LHCN-M2 (cell line): ENCODE measurements around the gene RNF215. TPM values are rescaled to one million over a fixed set of nuclear protein-coding genes. Genes with fewer than 3 reads are reported as not detected.
A peak's percentile ranks its signal among the peaks of the same experiment; 100 is the strongest.
"Not testable (repeated sequence)": the region's sequence is repeated elsewhere in the genome, so short reads cannot be mapped to it uniquely, and the experiment has no call there.

Experiments
- DNase-seq: peaks from one replicate; pipeline ENCODE4 v3.0.0-alpha.2; 2012; ENCODE audit warnings: low read depth
- total RNA-seq: library from RNA; depleted of rRNA; stranded (reverse); fragments of >200 nt; gene quantifications from 2 replicates; pipeline ENCODE4 v1.2.3, GENCODE V29; 2014

The RNF215 gene
- total RNA-seq, 1 experiment from 2014 or later, result 39.5 TPM

GRCh38 chr22:30365891-30366290, 21.3 kb downstream of the RNF215 start:
- no peak for DNase-seq

- DNase-seq, result no peak
These were observed 24.4 kb downstream of the RNF215 start for GRCh38 chr22:30362651-30363281.

GRCh38 chr22:30361916-30362650, 25.1 kb downstream of the RNF215 start:
- DNase-seq, result no peak

GRCh38 chr22:30358541-30358940, 28.7 kb downstream of the RNF215 start:
- no peak for DNase-seq

DNA sequence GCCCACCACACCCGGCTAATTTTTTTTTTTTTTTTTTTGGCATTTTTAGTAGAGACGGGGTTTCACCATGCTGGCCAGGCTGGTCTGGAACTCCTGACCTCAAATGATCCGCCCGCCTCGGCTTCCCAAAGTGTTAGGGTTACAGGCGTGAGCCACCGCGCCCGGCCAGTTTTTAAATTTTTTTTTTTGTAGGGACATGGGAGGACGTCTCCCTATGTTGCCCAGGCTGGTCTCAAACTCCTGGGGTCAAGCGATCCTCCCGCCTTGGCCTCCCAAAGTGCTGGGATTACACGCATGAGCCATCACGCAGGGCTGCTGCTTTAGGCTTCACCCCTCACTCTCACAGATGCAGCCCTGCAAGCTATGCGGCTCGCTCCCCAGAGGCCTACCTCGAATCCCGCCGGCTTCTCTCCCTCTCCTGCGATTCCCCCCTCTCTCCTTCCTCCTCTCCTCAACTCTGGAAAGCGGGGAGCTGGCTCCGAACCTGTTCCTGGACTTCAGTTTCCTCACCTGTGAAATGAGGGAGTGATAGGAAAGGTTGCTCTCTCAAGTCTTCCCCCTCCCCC, 29.5 kb downstream of the RNF215 start:
- DNase-seq, result no peak

DNA sequence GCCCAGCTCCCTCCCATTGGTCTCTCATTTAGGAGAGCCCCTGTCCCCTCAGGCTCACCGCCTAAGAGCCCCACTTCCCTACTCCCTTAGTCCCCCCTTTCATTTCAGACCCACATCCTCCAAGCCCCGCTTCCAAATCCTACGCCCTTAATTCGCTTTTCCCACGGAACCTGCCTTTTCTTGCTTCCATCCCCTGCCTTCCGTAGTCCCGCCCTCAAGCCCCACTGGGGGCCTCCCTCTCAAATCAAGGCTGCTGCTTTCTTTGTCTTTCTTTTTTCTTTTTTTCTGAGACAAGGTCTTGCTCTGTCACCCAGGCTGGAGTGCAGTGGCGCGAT, 30.0 kb downstream of the RNF215 start:
- DNase-seq, result no peak

DNA sequence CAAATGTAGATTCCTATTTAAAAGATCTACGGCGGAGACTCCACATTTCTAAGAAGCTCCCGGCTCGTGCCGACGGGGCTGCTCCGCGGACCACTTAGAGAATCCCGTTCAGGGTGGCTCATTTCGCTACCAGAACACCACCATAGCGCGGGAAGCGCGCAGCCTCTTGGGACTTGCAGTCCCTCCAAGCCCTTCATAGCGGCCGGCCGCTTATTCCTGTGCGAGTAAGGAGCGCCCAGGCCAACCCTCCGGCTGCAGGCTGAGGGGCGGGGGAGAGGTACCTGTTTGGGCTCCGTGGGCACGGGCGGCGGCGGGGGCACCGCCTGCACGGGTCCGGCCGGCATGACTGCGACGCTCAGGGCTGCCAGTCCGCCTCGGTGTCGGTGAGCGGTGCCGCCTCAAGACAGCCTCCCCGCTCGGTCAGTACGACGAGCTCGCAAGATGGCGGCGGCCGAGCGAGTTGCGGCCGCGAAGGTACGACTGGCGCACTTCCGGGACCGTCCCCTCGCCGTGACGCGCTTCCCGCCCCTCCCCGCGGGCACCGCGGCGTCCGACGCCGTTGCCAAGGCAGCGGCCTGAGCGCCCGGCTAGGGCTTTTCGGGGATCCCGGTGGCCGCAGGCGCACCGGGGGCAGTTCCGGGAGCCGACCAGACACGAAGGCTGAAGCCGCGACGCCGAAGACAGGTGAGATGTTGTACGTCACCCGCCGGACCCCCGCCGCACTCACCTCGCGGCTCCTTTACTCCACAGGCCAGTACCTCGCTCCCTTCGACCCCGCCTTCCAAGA, 30.6 kb downstream of the RNF215 start, which contains the start of the genes CCDC157 and SF3A1:
Gene CCDC157, plus strand, starts transcription at position 559 of the 787 bp plus-strand sequence. CDS start 8,994 bp downstream, outside the sequence.
Gene SF3A1, minus strand, starts transcription at position 446 of the 787 bp plus-strand sequence. Its CDS starts 102 bp downstream, at position 344.
- peak; percentile 89 for DNase-seq

- DNase-seq, result no peak
These were observed 32.6 kb downstream of the RNF215 start for GRCh38 chr22:30354644-30355043.

DNA sequence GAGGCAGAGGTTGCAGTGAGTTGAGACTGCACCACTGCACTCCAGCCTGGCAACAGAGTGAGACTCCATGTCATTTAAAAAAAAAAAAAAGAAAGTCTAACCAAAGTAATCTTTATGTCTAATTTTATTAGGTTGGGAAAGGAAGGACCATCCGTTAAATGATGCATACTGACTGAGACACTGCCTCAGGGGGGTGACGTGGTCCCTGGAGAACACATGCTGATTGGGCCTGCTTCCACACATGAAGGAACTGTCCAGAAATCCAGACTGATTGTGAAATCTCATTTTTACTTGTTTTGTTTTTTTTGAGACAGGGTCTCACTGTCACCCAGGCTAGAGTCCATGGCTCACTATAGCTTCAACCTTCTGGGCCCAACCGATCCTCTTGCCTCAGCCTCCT, 36.0 kb downstream of the RNF215 start:
- no peak for DNase-seq

- no peak for DNase-seq
These were observed 38.4 kb downstream of the RNF215 start for GRCh38 chr22:30348809-30349208.

GRCh38 chr22:30348404-30348803, 38.8 kb downstream of the RNF215 start:
- no peak for DNase-seq

DNA sequence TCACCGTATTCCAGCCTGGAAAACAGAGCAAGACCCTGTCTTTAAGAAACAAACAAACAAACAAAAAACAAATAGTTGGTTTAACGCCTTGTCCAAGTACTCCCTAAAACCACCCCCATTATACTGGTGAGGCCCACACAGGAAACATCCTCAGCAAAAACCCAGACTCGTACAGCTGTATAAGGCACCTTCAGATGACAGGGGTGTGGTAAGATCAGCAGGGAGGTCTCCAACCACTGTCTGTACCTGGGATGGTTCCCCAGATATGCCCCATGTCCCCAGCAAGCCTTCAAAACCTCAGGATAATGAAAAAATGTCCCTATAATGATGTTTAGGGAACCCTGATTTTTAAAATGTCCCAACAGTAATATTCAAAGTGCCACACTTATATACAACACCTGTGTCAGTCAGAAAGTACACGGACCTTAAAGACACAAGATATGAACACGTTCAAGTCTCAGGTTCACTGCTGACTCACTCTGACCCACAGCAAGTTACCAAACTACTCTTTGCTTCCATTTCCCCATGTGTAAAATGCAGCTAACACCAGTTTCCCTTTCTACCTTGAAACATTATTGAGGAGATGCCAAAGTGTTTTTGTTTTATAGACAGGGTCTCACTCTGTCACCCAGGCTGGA, 39.8 kb downstream of the RNF215 start:
- no peak for DNase-seq

- no peak for DNase-seq
These were observed 42.6 kb downstream of the RNF215 start for GRCh38 chr22:30344447-30345200.

- peak; percentile 38 for DNase-seq
These were observed 46.1 kb downstream of the RNF215 start for GRCh38 chr22:30340911-30341685.

GRCh38 chr22:30338802-30339201, 48.4 kb downstream of the RNF215 start:
- DNase-seq, result no peak

DNA sequence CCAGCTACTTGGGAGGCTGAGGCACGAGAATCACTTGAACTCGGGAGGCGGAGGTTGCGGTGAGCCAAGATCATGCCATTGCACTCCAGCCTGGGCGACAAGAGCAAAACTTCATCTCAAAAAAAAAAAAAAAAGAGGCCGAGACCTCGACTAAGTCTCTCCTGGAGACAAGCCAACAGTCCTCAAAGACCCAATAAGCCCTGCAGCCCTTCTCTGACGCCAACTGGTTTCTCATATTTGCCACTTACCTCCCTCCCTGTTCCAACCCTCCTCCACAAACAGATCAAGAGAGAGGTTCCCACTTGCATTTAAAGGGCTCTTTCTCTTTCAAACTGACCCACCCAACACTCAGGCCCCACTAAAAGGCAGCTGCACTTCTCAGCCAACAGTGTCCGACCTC, 48.9 kb downstream of the RNF215 start:
- not testable (repeated sequence) for DNase-seq

DNA sequence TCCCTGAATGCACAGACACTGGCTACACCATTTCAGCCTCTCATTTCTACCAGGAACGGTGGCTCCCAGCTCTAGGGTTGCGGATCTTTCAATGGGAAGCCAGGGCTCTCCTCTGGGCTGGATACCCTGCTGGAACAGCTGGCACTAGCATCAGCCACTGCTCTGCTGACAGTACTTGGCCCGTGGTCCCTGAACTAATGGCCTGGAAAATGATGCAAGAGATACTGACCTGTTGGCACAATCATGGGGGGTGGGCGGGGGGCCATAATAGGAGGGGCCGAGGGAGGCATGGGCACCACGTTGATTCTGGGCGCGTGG, 49.8 kb downstream of the RNF215 start:
- no peak for DNase-seq

DNA sequence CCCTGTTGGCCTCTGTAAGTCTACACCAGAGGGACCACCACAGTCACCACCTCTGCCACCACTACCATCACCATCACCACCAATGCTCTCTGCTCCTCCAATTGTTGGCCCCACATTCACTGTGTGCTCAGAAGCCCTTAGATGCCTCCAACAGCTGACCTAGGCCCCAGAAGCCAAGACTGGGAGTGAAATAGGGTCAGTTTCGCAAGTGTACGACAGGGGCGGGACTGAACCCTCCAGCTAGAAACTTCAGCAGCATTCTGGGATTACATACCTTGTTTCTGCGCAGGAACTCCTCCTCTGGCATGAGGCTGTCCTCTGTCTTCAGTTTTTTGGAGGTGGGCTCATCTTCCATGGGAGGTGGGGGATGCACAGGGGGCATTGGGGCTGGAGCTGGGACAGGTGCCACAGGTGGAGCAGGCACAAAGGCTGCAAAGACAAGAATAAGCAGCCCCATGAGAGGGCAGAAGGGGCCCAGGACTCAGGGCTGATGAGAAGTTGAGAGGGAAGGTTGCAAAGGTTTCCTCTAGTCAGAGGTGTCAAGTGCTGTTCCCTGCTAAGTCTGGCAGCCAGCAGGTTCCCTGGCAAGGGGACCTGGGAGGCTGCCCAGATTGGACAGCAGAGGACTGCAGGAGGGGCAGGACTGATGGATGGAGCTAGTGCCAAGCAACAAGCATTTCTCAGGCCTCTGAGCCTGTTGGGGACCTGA, 50.3 kb downstream of the RNF215 start:
- no peak for DNase-seq

GRCh38 chr22:30335236-30335635, 52.0 kb downstream of the RNF215 start:
- DNase-seq, result no peak

DNA sequence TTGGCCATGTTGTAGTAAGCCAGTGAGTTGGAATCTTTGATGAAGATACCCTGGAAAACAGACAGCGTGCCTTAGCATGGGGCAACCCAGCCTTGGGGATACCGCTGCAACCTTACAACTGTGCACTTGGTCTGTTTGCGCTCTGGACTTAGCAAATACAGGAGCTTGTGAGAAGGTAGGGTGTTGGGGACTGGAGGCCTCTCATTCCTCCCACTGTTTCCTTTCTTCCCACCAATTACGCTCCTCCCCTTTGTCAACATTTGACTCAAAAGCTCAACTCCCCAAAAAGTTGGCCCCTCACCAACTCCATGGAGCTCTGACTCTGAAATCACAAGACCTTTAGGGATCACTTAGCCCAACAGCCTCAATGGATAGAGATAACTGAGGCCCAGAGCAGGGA, 52.6 kb downstream of the RNF215 start:
- DNase-seq, result no peak
